Adrenal gland (tissue), 5 donors: ENCODE data around the gene DEGS2.

Source experiments
- POLR2A ChIP-seq, 2 donors: fragments of 450-650 bp; IDR thresholded peaks; one replicate each; pipeline ENCODE4 v1.6.1; 2017; ENCODE audit warnings: antibody characterized with exemption in 2 of 2, mild to moderate bottlenecking in 2 of 2, moderate library complexity in 1 of 2
- TF ChIP-seq, protein P1 (sequence below), 6 experiments: fragments of 450-650 bp in 4 of 6; fragments of 200-600 bp in 2 of 6; sonication (generic) in 1 of 6; IDR thresholded peaks; 1 replicate in 5 of 6; 2 replicates in 1 of 6; pipeline versions ENCODE4 v1.5.1 to v1.8.0; 2016 to 2021; ENCODE audit warnings: antibody characterized with exemption in 6 of 6, mild to moderate bottlenecking in 2 of 6, moderate library complexity in 1 of 6
- donor health status: DM: no; HTN: no; CAD: no.

GRCh38 chr14:100165831-100166440 lies 6.5 kb upstream of the DEGS2 start:
- TF ChIP-seq POLR2A (IDR thresholded peaks at IDR 0.05) = no peak
- TF ChIP-seq, protein P1, sequence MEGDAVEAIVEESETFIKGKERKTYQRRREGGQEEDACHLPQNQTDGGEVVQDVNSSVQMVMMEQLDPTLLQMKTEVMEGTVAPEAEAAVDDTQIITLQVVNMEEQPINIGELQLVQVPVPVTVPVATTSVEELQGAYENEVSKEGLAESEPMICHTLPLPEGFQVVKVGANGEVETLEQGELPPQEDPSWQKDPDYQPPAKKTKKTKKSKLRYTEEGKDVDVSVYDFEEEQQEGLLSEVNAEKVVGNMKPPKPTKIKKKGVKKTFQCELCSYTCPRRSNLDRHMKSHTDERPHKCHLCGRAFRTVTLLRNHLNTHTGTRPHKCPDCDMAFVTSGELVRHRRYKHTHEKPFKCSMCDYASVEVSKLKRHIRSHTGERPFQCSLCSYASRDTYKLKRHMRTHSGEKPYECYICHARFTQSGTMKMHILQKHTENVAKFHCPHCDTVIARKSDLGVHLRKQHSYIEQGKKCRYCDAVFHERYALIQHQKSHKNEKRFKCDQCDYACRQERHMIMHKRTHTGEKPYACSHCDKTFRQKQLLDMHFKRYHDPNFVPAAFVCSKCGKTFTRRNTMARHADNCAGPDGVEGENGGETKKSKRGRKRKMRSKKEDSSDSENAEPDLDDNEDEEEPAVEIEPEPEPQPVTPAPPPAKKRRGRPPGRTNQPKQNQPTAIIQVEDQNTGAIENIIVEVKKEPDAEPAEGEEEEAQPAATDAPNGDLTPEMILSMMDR (IDR thresholded peaks at IDR 0.05) = no peak
